Activated B cell treated with CpG ODN at 0.5 μM for 24 hours (primary cell): ENCODE measurements around the gene GSTP1. TPM values are rescaled to one million over a fixed set of nuclear protein-coding genes. Genes with fewer than 3 reads are reported as not detected.

ENCODE experiments used
- ATAC-seq: fragments of 200-7000 bp; cut with Tn5 transposase; one replicate; pipeline ENCODE4 v1.10.0; 2021; ENCODE audit warnings: low read depth, mild to moderate bottlenecking, moderate library complexity
- CTCF ChIA-PET: fragments of 350-600 bp; sonication (Branson Sonifier 250); formaldehyde crosslinking; loops from one replicate; lab custom pipeline; 2021; ENCODE audit warnings: antibody characterized with exemption; lab: Charles Lee
- POLR2A ChIA-PET: fragments of 350-600 bp; sonication (Branson Sonifier 250); formaldehyde crosslinking; loops from one replicate; lab custom pipeline; 2021; ENCODE audit warnings: antibody characterized with exemption; lab: Charles Lee
- DNase-seq: peaks from one replicate; pipeline ENCODE4 v3.0.0; 2022
- H3K27ac Mint-ChIP-seq: one replicate; pipeline ENCODE4 v1.8.0; 2020; ENCODE audit warnings: mixed read lengths
- H3K27me3 Mint-ChIP-seq: one replicate; pipeline ENCODE4 v1.8.0; 2021; ENCODE audit warnings: mixed read lengths
- H3K36me3 Mint-ChIP-seq: one replicate; pipeline ENCODE4 v1.8.0; 2021; ENCODE audit warnings: low read depth, mixed read lengths
- H3K4me1 Mint-ChIP-seq: one replicate; pipeline ENCODE4 v1.8.0; 2021; ENCODE audit warnings: mixed read lengths
- H3K4me3 Mint-ChIP-seq: one replicate; pipeline ENCODE4 v1.8.0; 2020; ENCODE audit warnings: mild to moderate bottlenecking, mixed read lengths
- H3K9me3 Mint-ChIP-seq: one replicate; pipeline ENCODE4 v1.8.0; 2020; ENCODE audit warnings: mixed read lengths
- intact Hi-C: fragments of 100-400 bp; cut with micrococcal nuclease; formaldehyde crosslinking; loops from one replicate; pipeline ENCODE4 v1.15.1; 2024
- total RNA-seq: library from RNA; stranded (reverse); gene quantifications from 2 replicates; pipeline ENCODE4 v1.2.3, GENCODE V29; 2022
- TF ChIP-seq, protein P1 (sequence below): fragments of 200-600 bp; IDR thresholded peaks from one replicate; pipeline ENCODE4 v1.8.0; 2022; ENCODE audit warnings: antibody characterized with exemption, mild to moderate bottlenecking

GSTP1 gene
- total RNA-seq, 1 donor from 2014 or later: 331 TPM

DNA sequence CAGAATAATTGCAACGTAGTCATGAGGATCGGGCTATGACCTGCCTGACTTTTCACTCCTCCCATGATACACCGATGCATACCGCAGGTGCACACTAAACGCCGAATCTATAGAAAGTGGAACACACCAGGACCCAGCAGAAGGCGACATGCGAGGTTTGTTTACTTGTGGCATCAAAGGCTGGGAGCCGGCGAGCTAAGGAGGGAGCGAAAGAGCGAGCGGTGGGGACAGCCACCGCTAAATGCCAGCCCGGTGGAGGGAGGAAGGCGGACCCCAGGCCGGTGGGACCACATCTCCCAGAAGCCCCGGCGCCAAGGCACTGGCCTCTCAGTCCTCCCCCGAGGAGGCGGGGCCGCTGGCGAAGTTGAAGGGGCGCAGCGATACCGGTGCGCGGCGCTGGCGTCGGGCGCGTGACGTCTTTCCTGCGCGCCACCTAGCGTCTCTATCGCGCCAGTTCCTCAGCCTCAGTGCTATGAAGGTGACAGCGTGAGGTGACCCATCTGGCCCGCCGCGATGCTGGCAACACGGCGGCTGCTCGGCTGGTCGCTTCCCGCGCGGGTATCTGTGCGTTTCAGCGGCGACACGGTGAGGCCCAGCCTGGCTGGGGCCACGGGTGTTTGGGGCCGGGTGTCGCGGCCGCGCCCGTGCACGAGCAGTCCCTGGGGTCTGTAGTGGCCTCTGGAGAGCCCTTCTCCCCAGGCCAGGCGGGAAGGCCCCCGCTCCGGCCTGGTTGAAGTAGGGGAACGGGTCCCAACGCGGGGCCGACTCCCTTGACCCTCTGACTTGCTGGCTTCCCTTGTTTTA, 23.1 kb downstream of the GSTP1 start, which contains the start of gene NDUFV1:
TSS of gene NDUFV1 (plus strand) at position 445 of the 804 bp plus-strand sequence. CDS start at position 514, 69 bp downstream.
- H3K27me3 Mint-ChIP-seq: peaks cover 11% of the 10 kb centered on the region
- DNase-seq (peak; percentile 93), ATAC-seq (peak; percentile 99)
- H3K4me3 Mint-ChIP-seq: peak within 1 kb of the TSS; percentile 90
- peaks cover 31% of the 10 kb centered on the region for H3K36me3 Mint-ChIP-seq
- TF ChIP-seq, protein P1, sequence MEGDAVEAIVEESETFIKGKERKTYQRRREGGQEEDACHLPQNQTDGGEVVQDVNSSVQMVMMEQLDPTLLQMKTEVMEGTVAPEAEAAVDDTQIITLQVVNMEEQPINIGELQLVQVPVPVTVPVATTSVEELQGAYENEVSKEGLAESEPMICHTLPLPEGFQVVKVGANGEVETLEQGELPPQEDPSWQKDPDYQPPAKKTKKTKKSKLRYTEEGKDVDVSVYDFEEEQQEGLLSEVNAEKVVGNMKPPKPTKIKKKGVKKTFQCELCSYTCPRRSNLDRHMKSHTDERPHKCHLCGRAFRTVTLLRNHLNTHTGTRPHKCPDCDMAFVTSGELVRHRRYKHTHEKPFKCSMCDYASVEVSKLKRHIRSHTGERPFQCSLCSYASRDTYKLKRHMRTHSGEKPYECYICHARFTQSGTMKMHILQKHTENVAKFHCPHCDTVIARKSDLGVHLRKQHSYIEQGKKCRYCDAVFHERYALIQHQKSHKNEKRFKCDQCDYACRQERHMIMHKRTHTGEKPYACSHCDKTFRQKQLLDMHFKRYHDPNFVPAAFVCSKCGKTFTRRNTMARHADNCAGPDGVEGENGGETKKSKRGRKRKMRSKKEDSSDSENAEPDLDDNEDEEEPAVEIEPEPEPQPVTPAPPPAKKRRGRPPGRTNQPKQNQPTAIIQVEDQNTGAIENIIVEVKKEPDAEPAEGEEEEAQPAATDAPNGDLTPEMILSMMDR: no peak
- peaks cover 24% of the 10 kb centered on the region for H3K4me1 Mint-ChIP-seq
- intact Hi-C loops: loop anchor here (1.0 to 5.0 kb wide), 6 partner anchors 8 to 204 kb away; partner anchors contain the start of genes CDK2AP2, GSTP1, PPP1CA and TBC1D10C
- ChIA-PET CTCF (interaction anchor here (1.1 kb wide), 1 partner anchor 23 kb away, joined by 3 read pairs; the partner anchor contains the start of gene GSTP1), POLR2A (interaction anchor here (2.4 kb wide), 1 partner anchor 22 kb away, joined by 11 read pairs; the partner anchor contains the start of gene GSTP1)
- H3K27ac Mint-ChIP-seq: peak within 1 kb of the TSS; percentile 73
- H3K9me3 Mint-ChIP-seq: no peaks in the 10 kb centered on the region

DNA sequence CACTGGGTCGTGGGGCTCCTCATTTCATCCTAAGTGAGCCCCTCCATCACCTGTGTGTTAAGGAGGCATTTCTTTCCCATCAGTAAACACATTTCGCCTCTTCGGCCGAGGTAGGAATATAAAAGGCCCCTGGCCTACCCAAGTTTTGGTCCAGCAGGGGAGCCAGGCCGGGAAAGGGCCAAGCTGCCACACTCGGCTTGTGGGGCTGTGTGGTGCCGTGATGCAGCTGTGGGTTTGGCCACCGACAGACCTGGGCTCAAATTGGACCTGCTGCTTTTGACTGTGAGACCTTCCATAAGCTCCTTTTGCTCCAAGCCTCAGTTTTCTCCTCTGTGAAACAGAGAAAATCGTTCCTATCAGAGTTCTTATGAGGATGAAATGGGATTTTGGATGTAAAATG, 23.9 kb downstream of the GSTP1 start:
- no peak for DNase-seq
- ChIA-PET POLR2A (interaction anchor here (1.0 to 2.3 kb wide), 3 partner anchors 18 to 24 kb away, joined by 4 to 15 read pairs (median 5); partner anchors contain the start of gene GSTP1), CTCF (interaction anchor here (1.1 to 1.7 kb wide), 2 partner anchors 24 to 35 kb away, joined by 3 to 4 read pairs; partner anchors contain the start of gene GSTP1)
- peak overlapping the region; percentile 73 for H3K27ac Mint-ChIP-seq
- peaks cover 38% of the 10 kb centered on the region for H3K36me3 Mint-ChIP-seq
- H3K4me1 Mint-ChIP-seq: peaks cover 24% of the 10 kb centered on the region
- no peaks in the 10 kb centered on the region for H3K9me3 Mint-ChIP-seq
- TF ChIP-seq, protein P1: no peak
- peaks cover 11% of the 10 kb centered on the region for H3K27me3 Mint-ChIP-seq
- H3K4me3 Mint-ChIP-seq: peak overlapping the region; percentile 90
- intact Hi-C loops: loop anchor here (5.0 kb wide), 1 partner anchor 205 kb away; the partner anchor contains the start of genes PPP1CA and TBC1D10C
- ATAC-seq: no peak

DNA sequence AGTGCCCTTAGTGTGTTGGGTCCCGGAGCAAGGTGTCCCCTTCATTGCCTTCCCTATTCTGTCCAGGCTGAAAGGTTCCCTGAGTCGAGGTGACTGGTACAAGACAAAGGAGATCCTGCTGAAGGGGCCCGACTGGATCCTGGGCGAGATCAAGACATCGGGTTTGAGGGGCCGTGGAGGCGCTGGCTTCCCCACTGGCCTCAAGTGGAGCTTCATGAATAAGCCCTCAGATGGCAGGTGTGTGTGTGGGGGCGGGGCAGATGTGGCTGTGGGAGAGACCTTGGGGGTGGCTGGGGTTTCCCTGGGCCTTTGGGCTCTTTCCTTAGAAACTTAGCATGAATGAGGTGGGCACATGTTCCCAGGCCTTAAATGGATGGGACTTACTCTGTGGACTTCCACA, 24.9 kb downstream of the GSTP1 start:
- TF ChIP-seq, protein P1: no peak
- DNase-seq (no peak), ATAC-seq (no peak)
- H3K27ac Mint-ChIP-seq: peak overlapping the region; percentile 7
- POLR2A ChIA-PET: interaction anchor here (2.3 kb wide), 1 partner anchor 25 kb away, joined by 15 read pairs; the partner anchor contains the start of gene GSTP1
- H3K36me3 Mint-ChIP-seq: peaks cover 43% of the 10 kb centered on the region
- H3K4me1 Mint-ChIP-seq: peaks cover 30% of the 10 kb centered on the region
- intact Hi-C loops: loop anchor here (5.0 kb wide), 1 partner anchor 206 kb away; the partner anchor contains the start of genes PPP1CA and TBC1D10C
- H3K9me3 Mint-ChIP-seq: no peaks in the 10 kb centered on the region
- H3K27me3 Mint-ChIP-seq: peaks cover 11% of the 10 kb centered on the region
- H3K4me3 Mint-ChIP-seq: peak overlapping the region; percentile 25
- CTCF ChIA-PET: interaction anchor here (1.1 to 1.7 kb wide), 3 partner anchors 21 to 36 kb away, joined by 4 read pairs; partner anchors contain the start of genes GSTP1 and NUDT8

- Mint-ChIP-seq H3K27ac (no peak overlapping the region), H3K27me3 (peaks cover 8% of the 10 kb centered on the region), H3K9me3 (no peaks in the 10 kb centered on the region), H3K36me3 (peaks cover 47% of the 10 kb centered on the region), H3K4me3 (no peak overlapping the region), H3K4me1 (peaks cover 38% of the 10 kb centered on the region)
- CTCF ChIA-PET: interaction anchor here (1.1 to 1.7 kb wide), 3 partner anchors 20 to 37 kb away, joined by 4 read pairs; partner anchors contain the start of genes GSTP1 and NUDT8
- DNase-seq (no peak), ATAC-seq (no peak)
- TF ChIP-seq, protein P1: no peak
- intact Hi-C loops: loop anchor here (5.0 kb wide), 1 partner anchor 207 kb away; the partner anchor contains the start of genes PPP1CA and TBC1D10C
- POLR2A ChIA-PET: interaction anchor here (2.3 kb wide), 1 partner anchor 26 kb away, joined by 15 read pairs; the partner anchor contains the start of gene GSTP1
These were observed 25.7 kb downstream of the GSTP1 start for GRCh38 chr11:67609316-67609715.
